GM19238 (cell line): ENCODE data around the gene PKP2.

Source experiments
- DNase-seq: peaks from one replicate; pipeline ENCODE4 v3.0.0; 2011; ENCODE audit warnings: low spot score; ENCODE audit not compliant: insufficient read length

The PKP2 gene

DNA sequence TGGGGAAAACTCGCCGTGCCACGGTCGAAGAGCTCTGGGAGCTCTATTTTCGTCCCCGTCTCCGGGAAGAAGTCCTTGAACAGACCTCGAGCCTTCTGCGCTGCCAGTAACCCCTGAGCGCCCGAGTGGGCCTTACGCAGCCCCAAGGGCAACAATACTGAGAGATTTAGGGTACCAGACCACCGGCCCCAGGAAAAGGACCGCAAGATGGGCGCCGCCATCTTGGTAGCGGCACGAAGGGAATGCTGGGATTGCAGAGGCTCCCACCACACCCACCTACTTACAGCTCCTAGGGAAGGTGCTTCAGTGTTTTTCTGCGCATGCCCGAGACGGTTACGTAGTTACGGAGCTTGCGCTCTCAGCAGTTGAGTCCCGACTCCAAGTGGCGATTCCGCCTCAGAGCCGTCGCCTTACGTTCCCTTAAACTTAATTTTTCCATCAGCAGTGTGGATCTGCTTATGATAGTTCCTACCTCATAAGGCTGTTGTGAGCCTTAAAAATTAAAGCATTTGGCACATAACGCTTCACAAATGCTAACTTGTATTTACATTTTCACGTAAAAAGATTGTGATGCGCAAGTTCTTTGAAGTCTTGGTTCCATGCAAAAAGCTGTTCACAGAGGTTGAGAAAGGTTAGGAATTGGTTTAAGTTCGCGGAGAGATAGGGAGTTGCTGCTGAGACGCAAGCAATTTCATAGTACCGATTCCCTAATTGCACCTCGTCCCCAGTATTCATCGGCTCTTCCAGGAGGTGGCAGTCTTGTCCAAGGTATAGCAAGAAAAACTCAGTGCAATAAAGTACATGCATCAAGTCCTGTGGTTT, 140.7 kb downstream of the PKP2 start, which contains the start of gene YARS2:
TSS of gene YARS2 (minus strand) at position 244 of the 822 bp plus-strand sequence. CDS start at position 221, 23 bp downstream.
- DNase-seq, result peak; percentile 50

DNA sequence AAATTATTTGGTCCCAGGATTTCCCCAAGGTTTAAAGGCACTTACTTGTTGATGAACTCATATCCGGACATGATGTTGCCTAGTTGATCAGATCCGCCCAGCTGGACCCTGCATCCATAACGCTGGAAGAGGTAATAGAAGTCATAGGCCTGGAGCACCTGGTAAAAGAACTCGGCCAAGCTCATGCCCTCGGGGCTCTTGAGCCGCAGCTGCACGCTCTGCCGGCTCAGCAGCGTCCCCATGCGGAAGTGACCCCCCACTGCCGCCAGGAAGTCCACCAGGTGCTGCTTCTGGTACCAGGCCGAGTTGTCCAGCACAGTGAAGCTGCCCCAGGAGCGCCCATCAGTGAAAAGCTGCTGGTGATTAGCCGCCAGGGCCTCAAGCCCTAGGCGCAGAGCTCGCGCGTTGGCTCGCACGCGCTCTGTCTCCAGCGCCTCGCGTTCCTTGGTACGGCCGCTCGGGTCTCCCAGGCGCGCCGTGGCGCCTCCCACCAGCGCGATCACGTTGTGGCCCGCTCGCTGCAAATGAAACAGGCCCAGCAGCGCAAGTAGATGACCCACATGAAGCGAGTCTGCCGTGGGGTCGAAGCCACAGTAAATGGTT, 141.4 kb downstream of the PKP2 start:
- DNase-seq, result peak; percentile 27

DNA sequence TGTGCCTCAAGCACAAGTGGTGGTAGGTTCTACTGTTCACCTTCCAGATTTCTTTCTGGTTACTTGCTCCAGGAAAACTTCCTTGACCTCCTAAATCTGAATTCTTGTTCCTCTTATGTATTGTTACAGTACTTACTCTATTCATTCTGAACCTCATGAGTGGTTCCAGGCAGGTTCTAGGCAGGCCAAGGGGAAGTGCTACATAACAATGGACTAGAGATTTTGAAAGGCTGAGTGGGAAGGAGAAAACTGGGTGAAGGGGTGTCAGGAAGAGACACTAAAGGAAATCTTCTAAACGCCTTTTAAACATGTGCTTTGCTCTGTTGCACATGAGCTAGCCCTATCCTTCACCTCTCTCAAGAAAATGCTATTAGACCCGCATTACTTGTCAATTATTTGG, 142.5 kb downstream of the PKP2 start:
- DNase-seq, result no peak

DNA sequence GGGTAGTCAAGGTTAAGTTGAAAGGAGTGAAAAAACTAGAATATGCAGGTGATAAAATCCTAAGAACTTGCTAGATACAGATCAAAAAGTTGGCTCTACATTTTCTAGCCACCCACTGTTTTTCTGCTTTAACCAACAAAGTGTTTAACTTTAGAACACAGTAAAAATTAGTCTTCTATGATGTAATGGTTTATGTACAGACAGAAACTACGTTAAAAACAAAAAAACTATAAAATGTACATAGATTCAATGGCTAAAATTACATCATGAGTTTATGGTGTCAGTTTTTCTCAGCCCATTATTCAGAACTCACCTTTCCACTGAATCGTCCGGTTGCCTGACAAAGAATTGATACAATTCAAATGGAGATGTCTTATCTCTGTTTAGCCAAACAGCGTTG, 143.0 kb downstream of the PKP2 start:
- DNase-seq, result no peak

DNA sequence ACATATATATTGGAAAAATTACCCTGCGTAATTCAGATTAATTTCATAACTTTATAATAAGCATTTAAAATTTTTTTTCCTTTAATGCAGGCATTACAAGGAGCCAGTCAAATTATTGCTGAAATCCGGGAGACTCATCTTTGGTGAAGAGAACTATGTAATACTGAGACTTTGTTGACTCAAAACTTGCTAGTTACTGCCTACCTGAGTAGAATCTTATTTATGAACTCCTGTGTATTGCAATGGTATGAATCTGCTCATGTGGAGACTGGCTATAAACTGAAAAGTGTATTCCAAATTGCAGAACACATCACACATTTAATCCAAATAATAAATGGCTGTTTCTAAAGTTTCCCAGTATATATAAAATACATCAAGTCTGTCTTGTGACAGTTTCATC, 153.3 kb downstream of the PKP2 start:
- no peak for DNase-seq

DNA sequence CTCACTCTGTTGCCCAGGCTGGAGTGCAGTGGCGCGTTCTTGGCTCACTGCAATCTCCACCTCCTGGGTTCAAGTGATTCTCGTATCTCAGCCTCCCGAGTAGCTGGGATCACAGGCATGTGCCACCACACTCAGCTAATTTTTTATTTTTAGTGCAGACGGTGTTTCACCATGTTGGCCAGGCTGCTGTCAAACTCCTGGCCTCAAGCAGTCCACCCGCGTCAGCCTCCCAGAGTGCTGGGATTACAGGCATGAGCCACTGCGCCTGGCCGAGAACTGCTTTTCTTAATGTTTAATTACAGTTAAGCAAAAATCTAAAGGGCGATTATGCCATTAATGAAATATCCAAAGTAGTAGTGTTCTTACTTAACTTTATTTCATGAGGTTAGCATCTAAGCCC, 154.4 kb downstream of the PKP2 start:
- no peak for DNase-seq
